ENCODE results near the gene HTR3A.

Gene HTR3A

DNA sequence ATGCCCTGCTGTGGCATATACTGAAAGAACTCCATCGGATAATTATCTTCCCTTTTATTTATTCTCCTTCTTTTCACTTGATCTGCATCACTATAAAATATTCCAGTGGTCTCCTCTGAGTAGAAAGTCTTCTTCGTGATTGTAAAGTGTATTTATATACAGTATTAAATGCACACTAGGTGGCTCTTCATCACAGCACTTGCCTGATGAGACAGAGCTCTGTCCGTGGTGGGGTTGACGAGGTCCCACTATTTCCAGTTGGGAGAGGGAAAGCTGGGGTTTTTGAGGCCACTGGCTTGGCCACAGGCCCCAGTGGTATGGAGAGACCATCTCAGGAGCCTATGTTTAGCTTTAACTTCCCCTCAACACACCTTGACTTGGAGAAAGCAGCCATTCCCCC is 53.0 kb downstream of the HTR3A start:
- H3K79me2 ChIP-seq (ENCODE audit: insufficient read depth, low read length), result no peaks in the 10 kb centered on the region
- H3K4me3 ChIP-seq (ENCODE audit: low read depth in 1 of 2, low read length in 2 of 2), result no peak overlapping the region
- no peaks in the 10 kb centered on the region for H4K20me1 ChIP-seq (ENCODE audit: insufficient read depth, low read length)
- ATAC-seq (ENCODE audit: insufficient read depth, low read depth) (no peak), DNase-seq (no peak)
- no peaks in the 10 kb centered on the region for H3K9me3 ChIP-seq (ENCODE audit: insufficient read depth, low read length, severe bottlenecking)
- no peak overlapping the region for H3K4me2 ChIP-seq (ENCODE audit: insufficient read depth, low read length)
- TF ChIP-seq, protein P1, sequence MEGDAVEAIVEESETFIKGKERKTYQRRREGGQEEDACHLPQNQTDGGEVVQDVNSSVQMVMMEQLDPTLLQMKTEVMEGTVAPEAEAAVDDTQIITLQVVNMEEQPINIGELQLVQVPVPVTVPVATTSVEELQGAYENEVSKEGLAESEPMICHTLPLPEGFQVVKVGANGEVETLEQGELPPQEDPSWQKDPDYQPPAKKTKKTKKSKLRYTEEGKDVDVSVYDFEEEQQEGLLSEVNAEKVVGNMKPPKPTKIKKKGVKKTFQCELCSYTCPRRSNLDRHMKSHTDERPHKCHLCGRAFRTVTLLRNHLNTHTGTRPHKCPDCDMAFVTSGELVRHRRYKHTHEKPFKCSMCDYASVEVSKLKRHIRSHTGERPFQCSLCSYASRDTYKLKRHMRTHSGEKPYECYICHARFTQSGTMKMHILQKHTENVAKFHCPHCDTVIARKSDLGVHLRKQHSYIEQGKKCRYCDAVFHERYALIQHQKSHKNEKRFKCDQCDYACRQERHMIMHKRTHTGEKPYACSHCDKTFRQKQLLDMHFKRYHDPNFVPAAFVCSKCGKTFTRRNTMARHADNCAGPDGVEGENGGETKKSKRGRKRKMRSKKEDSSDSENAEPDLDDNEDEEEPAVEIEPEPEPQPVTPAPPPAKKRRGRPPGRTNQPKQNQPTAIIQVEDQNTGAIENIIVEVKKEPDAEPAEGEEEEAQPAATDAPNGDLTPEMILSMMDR (IDR thresholded peaks at IDR 0.05; ENCODE audit: borderline replicate concordance, extremely low read depth, low read length, poor library complexity, severe bottlenecking), result no peak
- TF ChIP-seq EZH2 (IDR thresholded peaks at IDR 0.05; ENCODE audit: borderline replicate concordance, low read depth, low read length, severe bottlenecking), result no peak
- no peak overlapping the region for H3K9ac ChIP-seq (ENCODE audit: low read depth, low read length)
- peaks cover 6% of the 10 kb centered on the region for H3K27me3 ChIP-seq (ENCODE audit: insufficient read depth, low read length, poor library complexity)
- H3K27ac ChIP-seq (ENCODE audit: low read length), result no peak overlapping the region
- H3K36me3 ChIP-seq (ENCODE audit: insufficient read depth, low read length), result no peaks in the 10 kb centered on the region
- H2AFZ ChIP-seq (ENCODE audit: low read depth, low read length), result no peak overlapping the region
- H3K4me1 ChIP-seq (ENCODE audit: insufficient read depth, low read length), result no peaks in the 10 kb centered on the region

DNA sequence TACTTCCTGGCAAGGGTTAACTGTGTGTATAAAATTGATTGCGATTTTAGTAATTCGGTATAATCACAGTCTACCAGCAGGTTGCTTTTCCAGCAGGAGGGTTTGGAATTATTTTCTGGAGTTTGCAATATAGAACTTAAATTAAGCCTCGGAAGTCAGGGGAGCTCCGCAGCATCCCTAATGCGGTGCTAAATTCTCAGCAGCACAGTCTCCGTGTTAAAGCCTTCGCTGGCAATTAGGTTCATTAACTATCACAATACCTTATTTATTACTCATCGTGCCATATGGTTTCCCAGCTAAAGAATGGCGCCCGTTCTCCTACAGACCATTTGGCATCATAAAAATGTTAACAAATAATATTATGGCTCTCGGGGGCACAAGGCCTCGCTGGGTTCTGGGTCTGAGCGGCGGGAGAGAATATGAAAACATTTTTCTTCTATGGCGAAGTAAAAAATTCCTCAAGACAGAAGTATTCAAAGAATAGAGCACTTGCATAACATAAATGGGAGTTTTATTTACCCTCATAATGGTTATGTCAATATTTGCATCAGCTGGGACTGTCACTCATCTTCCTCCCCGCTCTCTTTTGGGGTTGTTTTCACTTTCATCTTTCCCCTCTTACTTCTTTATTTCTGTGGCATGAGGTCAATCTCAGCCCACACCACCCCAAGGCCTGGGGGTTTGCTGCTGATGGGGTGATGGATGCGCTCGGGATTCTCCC is 56.5 kb downstream of the HTR3A start:
- Histone ChIP-seq H3K4me1 (ENCODE audit: insufficient read depth, low read length) (no peaks in the 10 kb centered on the region), H3K36me3 (ENCODE audit: insufficient read depth, low read length) (no peaks in the 10 kb centered on the region), H3K9me3 (ENCODE audit: insufficient read depth, low read length, severe bottlenecking) (no peaks in the 10 kb centered on the region), H3K4me2 (ENCODE audit: insufficient read depth, low read length) (no peak overlapping the region), H2AFZ (ENCODE audit: low read depth, low read length) (no peak overlapping the region), H4K20me1 (ENCODE audit: insufficient read depth, low read length) (no peaks in the 10 kb centered on the region), H3K9ac (ENCODE audit: low read depth, low read length) (no peak overlapping the region), H3K27me3 (ENCODE audit: insufficient read depth, low read length, poor library complexity) (no peaks in the 10 kb centered on the region), H3K79me2 (ENCODE audit: insufficient read depth, low read length) (no peaks in the 10 kb centered on the region), H3K27ac (ENCODE audit: low read length) (no peak overlapping the region), H3K4me3 (ENCODE audit: low read depth in 1 of 2, low read length in 2 of 2) (no peak overlapping the region)
- no peak for TF ChIP-seq EZH2 (IDR thresholded peaks at IDR 0.05; ENCODE audit: borderline replicate concordance, low read depth, low read length, severe bottlenecking)
- TF ChIP-seq, protein P1 (IDR thresholded peaks at IDR 0.05; ENCODE audit: borderline replicate concordance, extremely low read depth, low read length, poor library complexity, severe bottlenecking), result no peak
- DNase-seq, result no peak
- ATAC-seq (ENCODE audit: insufficient read depth, low read depth), result no peak

DNA sequence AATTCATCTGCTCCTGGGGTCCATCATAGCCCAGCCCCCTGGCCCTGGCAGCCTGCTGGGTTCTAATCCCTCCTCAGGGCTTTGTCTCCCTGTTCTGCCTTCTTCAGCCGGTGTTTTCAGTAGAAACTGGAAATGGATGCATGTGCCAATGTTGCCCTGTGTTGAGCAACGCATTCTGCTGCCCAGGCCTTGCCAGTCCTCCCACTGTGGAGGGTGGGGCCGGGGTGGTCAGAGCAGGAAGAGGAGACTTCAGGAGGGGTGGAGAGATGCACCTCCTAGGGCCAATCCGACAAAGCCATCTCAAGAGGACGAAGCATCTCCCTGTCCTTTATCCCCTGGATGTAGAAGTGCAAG is 57.0 kb downstream of the HTR3A start:
- H3K27me3 ChIP-seq (ENCODE audit: insufficient read depth, low read length, poor library complexity), result no peaks in the 10 kb centered on the region
- no peaks in the 10 kb centered on the region for H3K9me3 ChIP-seq (ENCODE audit: insufficient read depth, low read length, severe bottlenecking)
- no peak overlapping the region for H3K9ac ChIP-seq (ENCODE audit: low read depth, low read length)
- ATAC-seq (ENCODE audit: insufficient read depth, low read depth), result no peak
- H2AFZ ChIP-seq (ENCODE audit: low read depth, low read length), result no peak overlapping the region
- H3K4me3 ChIP-seq (ENCODE audit: low read depth in 1 of 2, low read length in 2 of 2), result no peak overlapping the region
- H4K20me1 ChIP-seq (ENCODE audit: insufficient read depth, low read length), result no peaks in the 10 kb centered on the region
- H3K79me2 ChIP-seq (ENCODE audit: insufficient read depth, low read length), result no peaks in the 10 kb centered on the region
- no peak for DNase-seq
- no peaks in the 10 kb centered on the region for H3K36me3 ChIP-seq (ENCODE audit: insufficient read depth, low read length)
- H3K4me2 ChIP-seq (ENCODE audit: insufficient read depth, low read length), result no peak overlapping the region
- H3K27ac ChIP-seq (ENCODE audit: low read length), result no peak overlapping the region
- H3K4me1 ChIP-seq (ENCODE audit: insufficient read depth, low read length), result no peaks in the 10 kb centered on the region
- no peak for TF ChIP-seq EZH2 (IDR thresholded peaks at IDR 0.05; ENCODE audit: borderline replicate concordance, low read depth, low read length, severe bottlenecking)
- TF ChIP-seq, protein P1 (IDR thresholded peaks at IDR 0.05; ENCODE audit: borderline replicate concordance, extremely low read depth, low read length, poor library complexity, severe bottlenecking), result no peak
